ENCODE measurements around the gene BBOX1.
A peak's percentile ranks its signal among the peaks of the same experiment; 100 is the strongest.

The BBOX1 gene

GRCh38 chr11:27025312-27025955, 15.2 kb upstream of the BBOX1 start:
- DNase-seq (ENCODE audit: low read depth): no peak

GRCh38 chr11:27025957-27026733, 14.5 kb upstream of the BBOX1 start:
- DNase-seq (ENCODE audit: low read depth): no peak

- no peak for DNase-seq (ENCODE audit: low read depth)
Observed at GRCh38 chr11:27028561-27028965, 12.1 kb upstream of the BBOX1 start.

- no peak for DNase-seq (ENCODE audit: low read depth)
Observed at GRCh38 chr11:27029966-27030365, 10.6 kb upstream of the BBOX1 start.

GRCh38 chr11:27031754-27032153, 8.9 kb upstream of the BBOX1 start:
- no peak for DNase-seq (ENCODE audit: low read depth)

- DNase-seq (ENCODE audit: low read depth): no peak
Observed at GRCh38 chr11:27039873-27040272, 742 bp upstream of the BBOX1 start.

GRCh38 chr11:27041141-27041899, 705 bp downstream of the BBOX1 start:
- no peak for DNase-seq (ENCODE audit: low read depth)

- no peak for DNase-seq (ENCODE audit: low read depth)
Observed at GRCh38 chr11:27046956-27047355, 6.3 kb downstream of the BBOX1 start.

GRCh38 chr11:27052668-27053067, 12.1 kb downstream of the BBOX1 start:
- peak; percentile 29 for DNase-seq (ENCODE audit: low read depth)

- no peak for DNase-seq (ENCODE audit: low read depth)
Observed at GRCh38 chr11:27055065-27055682, 14.6 kb downstream of the BBOX1 start.

- DNase-seq (ENCODE audit: low read depth): no peak
Observed at GRCh38 chr11:27057091-27057780, 16.6 kb downstream of the BBOX1 start.

GRCh38 chr11:27058456-27058855, 17.8 kb downstream of the BBOX1 start:
- DNase-seq (ENCODE audit: low read depth): no peak

GRCh38 chr11:27059431-27059830, 18.8 kb downstream of the BBOX1 start:
- no peak for DNase-seq (ENCODE audit: low read depth)

GRCh38 chr11:27060816-27061460, 20.3 kb downstream of the BBOX1 start:
- no peak for DNase-seq (ENCODE audit: low read depth)

GRCh38 chr11:27061461-27061821, 20.8 kb downstream of the BBOX1 start:
- DNase-seq (ENCODE audit: low read depth): no peak

GRCh38 chr11:27064086-27064485, 23.5 kb downstream of the BBOX1 start:
- no peak for DNase-seq (ENCODE audit: low read depth)

- no peak for DNase-seq (ENCODE audit: low read depth)
Observed at GRCh38 chr11:27075192-27075591, 34.6 kb downstream of the BBOX1 start.

- no peak for DNase-seq (ENCODE audit: low read depth)
Observed at GRCh38 chr11:27075655-27076054, 35.0 kb downstream of the BBOX1 start.

- DNase-seq (ENCODE audit: low read depth): no peak
Observed at GRCh38 chr11:27076121-27076589, 35.5 kb downstream of the BBOX1 start.

- DNase-seq (ENCODE audit: low read depth): no peak
Observed at GRCh38 chr11:27081056-27081455, 40.4 kb downstream of the BBOX1 start.

GRCh38 chr11:27083241-27083640, 42.6 kb downstream of the BBOX1 start:
- DNase-seq (ENCODE audit: low read depth): no peak

Measured in CMK (cell line).